B cell (primary cell): ENCODE data around the gene BTBD1.

Experiments
- EZH2 ChIP-seq: IDR thresholded peaks from 2 replicates; pipeline ENCODE4 v1.6.1; 2012; ENCODE audit warnings: borderline replicate concordance, low read depth, mild to moderate bottlenecking, moderate library complexity, low read length; ENCODE audit not compliant: insufficient read depth, poor library complexity, severe bottlenecking
- TF ChIP-seq, protein P1 (sequence below): fragments of 200-600 bp; IDR thresholded peaks from one replicate; pipeline ENCODE4 v1.8.0; 2022; ENCODE audit warnings: antibody characterized with exemption, mild to moderate bottlenecking

DNA sequence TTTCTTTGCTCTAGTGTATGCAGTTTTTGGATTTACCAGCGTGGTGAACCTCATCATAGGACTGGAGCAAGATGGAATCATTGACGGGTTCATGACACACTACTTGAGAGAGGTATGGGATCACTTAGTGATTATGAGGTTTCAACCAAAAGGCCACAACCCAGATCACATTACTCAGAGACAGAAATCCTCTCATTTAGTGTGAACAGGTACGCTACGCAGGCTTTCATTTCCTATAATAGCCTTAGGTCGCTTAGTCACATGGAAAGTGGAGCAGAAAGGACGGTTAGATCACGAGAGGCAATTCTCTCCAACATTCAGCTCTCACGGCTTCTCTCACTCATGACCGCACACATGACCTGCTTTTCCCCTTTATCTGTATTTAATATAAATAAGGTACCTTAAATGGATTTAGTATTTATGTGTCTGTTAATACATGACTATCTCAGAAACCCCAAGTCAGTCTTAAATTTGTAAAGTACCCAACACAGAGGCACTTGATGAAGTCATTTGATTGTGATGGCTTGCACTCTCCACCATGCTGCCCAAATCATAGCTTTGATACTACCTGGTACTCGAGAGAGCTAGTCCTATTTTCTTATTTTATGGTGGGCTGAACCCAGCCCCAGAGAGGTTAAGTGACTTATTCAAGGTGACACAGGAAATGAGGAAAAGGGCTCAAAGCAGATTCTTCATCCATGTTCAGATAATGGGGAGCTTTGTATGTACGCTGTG is 48.9 kb upstream of the BTBD1 start:
- TF ChIP-seq, protein P1, sequence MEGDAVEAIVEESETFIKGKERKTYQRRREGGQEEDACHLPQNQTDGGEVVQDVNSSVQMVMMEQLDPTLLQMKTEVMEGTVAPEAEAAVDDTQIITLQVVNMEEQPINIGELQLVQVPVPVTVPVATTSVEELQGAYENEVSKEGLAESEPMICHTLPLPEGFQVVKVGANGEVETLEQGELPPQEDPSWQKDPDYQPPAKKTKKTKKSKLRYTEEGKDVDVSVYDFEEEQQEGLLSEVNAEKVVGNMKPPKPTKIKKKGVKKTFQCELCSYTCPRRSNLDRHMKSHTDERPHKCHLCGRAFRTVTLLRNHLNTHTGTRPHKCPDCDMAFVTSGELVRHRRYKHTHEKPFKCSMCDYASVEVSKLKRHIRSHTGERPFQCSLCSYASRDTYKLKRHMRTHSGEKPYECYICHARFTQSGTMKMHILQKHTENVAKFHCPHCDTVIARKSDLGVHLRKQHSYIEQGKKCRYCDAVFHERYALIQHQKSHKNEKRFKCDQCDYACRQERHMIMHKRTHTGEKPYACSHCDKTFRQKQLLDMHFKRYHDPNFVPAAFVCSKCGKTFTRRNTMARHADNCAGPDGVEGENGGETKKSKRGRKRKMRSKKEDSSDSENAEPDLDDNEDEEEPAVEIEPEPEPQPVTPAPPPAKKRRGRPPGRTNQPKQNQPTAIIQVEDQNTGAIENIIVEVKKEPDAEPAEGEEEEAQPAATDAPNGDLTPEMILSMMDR: no peak
- TF ChIP-seq EZH2: no peak
